ENCODE measurements around the gene LTO1.

Gene LTO1

DNA sequence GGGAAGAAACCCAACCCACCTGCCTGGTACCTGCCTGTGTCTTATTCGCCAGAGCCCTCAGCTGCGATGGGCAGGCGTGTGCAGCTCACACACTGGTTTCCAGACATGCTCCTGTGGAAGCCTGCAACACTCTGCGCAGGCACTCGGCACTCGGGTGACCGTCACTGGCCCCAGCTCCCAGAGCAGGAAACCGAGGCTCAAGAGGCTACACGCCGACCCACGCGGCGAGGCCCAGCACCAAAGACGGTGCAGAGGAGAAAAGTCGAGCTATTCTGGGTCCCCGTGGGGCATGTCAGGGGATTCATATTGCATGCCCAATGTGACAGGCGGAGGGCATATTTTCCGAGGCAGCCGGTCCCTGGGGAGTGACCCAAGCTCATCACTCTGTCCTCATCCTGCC lies 40.3 kb upstream of the LTO1 start:
- Histone ChIP-seq H3K9ac (peak overlapping the region in 4 of 11 experiments; percentile 28 to 62 (median 40); a peak in 5 of 22 replicates), H3K36me3 (no peaks in the 10 kb centered on the region), H4K20me1 (peaks cover 0 to 40% (median 5%) of the 10 kb centered on the region in 11 experiments; a peak in 10 of 22 replicates), H3K4me2 (peak overlapping the region; percentile 30 to 98 (median 93)), H3K27me3 (peaks cover 18 to 55% (median 50%) of the 10 kb centered on the region in 11 experiments; a peak in 20 of 22 replicates), H3K27ac (peak overlapping the region in 3 of 11 experiments; percentile 53 to 68 (median 60); a peak in 3 of 22 replicates), H3K4me3 (peak overlapping the region in 4 of 10 experiments; percentile 5 to 32 (median 24); a peak in 5 of 20 replicates), H3K9me3 (replicated peaks in 1 of 11) (no peaks in the 10 kb centered on the region), H3K4me1 (peaks cover 37 to 75% (median 62%) of the 10 kb centered on the region in 10 experiments)
- TF ChIP-seq Cebpa-rat (IDR thresholded peaks at IDR 0.05), result peak in 1 of 11 experiments; percentile 8; a peak in 1 of 22 replicates

DNA sequence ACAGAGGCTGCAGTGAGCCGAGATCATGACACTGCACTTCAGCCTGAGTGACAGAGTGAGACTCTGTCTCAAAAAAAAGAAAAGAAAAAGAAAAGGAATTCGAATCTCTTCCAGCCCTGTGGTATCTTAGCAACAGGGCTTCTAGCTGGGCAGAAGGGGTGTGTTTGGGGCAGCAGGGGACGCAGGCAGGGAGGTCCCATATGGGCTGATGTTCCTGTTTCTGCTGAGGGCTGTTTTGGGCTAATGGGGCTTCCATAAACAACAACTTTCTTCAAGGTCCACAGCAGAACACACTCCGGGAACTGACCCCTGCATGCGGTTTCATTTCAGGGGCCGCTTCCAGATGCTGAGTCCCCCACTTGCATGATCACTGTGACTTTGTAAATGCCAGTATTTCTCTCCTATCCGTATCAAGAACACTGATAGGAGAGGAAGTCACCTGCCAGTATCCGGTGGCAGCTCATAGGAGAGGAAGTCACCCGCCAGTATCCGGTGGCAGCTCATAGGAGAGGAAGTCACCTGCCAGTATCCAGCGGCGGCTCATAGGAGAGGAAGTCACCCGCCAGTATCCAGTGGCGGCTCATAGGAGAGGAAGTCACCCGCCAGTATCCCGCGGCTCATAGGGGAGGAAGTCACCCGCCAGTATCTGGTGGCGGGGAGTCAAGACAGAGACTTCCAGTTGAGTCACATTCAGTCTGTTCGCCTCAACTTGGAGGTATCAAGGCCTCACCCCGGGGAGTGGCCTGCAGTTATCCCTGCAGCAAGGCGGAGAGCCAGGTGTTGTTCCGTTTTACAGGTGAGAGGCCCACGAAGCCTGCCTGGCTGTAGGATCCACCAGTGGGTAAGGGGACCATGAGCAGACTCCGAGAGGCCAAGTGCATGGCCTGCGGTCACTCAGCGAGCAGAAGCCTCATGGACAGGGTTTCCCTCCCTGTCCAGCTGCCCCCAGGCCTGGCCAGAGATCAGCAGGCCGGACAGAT lies 37.0 kb upstream of the LTO1 start:
- H3K4me3 ChIP-seq, result 0 out of 20 replicates have a peak overlapping the region, but pooled peaks of 1 of the 10 experiments have one; percentile 10
- H4K20me1 ChIP-seq, result peaks cover 0 to 30% (median 5%) of the 10 kb centered on the region in 11 experiments; a peak in 11 of 22 replicates
- H3K27me3 ChIP-seq, result peaks cover 29 to 63% (median 47%) of the 10 kb centered on the region in 11 experiments
- H3K27ac ChIP-seq, result no peak overlapping the region
- H3K4me1 ChIP-seq, result peaks cover 25 to 45% (median 36%) of the 10 kb centered on the region in 10 experiments
- peak overlapping the region; percentile 68 to 96 (median 82) for H3K4me2 ChIP-seq
- no peaks in the 10 kb centered on the region for H3K9me3 ChIP-seq (replicated peaks in 1 of 11)
- H3K9ac ChIP-seq, result no peak overlapping the region
- no peaks in the 10 kb centered on the region for H3K36me3 ChIP-seq
- TF ChIP-seq Cebpa-rat (IDR thresholded peaks at IDR 0.05), result no peak

DNA sequence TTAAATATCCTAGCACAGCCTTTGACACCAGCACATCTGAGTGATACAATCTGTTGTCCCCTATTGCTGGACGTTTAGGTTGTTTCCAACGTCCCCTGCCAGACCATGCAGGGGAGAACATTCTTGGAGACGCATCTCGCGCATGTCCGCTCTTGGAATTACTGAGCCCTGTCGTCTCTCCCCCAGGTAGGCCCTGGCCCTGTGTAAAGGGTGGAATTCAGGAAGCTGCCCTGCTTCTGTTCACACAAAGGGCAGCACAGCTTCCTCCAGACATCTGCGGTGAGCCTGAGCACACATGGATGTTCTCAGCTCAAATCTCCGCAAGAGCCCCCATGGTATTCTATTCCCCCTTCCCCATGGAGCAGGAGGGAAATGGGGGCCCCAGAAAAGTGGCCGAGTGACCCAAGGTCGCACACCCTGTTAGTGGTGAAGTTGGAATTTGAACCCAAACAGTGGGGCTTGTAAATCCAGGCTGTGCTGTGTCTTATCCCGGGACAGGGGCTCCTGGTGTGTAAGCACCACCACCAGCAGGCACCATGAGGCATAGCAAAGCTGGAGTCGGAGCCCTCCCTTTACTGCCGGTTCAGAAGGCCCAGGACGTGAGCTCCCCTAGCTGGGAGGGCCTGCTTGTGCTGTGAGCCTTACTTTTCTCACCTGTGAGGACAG lies 33.7 kb upstream of the LTO1 start:
- Histone ChIP-seq H3K4me1 (peaks cover 13 to 29% (median 19%) of the 10 kb centered on the region in 10 experiments), H3K9ac (no peak overlapping the region), H3K36me3 (no peaks in the 10 kb centered on the region), H3K4me2 (no peak overlapping the region), H3K9me3 (replicated peaks in 1 of 11) (no peaks in the 10 kb centered on the region), H3K27ac (no peak overlapping the region), H3K27me3 (peaks cover 51 to 83% (median 71%) of the 10 kb centered on the region in 11 experiments), H4K20me1 (peaks cover 0 to 51% (median 27%) of the 10 kb centered on the region in 11 experiments; a peak in 17 of 22 replicates), H3K4me3 (no peak overlapping the region)
- TF ChIP-seq Cebpa-rat (IDR thresholded peaks at IDR 0.05), result no peak

DNA sequence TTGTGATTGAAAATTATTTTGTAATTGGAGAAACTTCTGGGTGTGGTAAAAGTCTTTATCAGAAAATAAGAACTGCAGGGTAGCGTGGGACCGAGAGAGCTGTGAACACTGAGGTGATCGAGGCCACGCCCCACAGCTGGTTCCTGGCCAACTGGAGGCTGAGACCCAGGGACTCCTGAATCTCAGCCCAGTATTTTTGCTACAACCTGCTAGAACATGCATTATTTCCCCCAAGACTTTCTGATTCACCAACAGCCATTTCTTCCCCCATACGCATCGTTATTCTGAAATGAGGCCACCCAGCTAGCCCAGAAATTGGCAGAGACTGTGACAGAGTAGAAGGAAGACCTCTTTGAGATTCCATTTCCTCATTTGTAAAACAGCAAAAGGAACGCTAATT lies 32.0 kb upstream of the LTO1 start:
- H3K36me3 ChIP-seq, result no peaks in the 10 kb centered on the region
- H3K27me3 ChIP-seq, result peaks cover 68 to 91% (median 84%) of the 10 kb centered on the region in 11 experiments
- H3K4me1 ChIP-seq, result peaks cover 15 to 36% (median 21%) of the 10 kb centered on the region in 10 experiments
- no peak overlapping the region for H3K27ac ChIP-seq
- no peak overlapping the region for H3K9ac ChIP-seq
- H3K4me2 ChIP-seq, result no peak overlapping the region
- no peak for TF ChIP-seq Cebpa-rat (IDR thresholded peaks at IDR 0.05)
- H3K9me3 ChIP-seq (replicated peaks in 1 of 11), result no peaks in the 10 kb centered on the region
- H3K4me3 ChIP-seq, result no peak overlapping the region
- peaks cover 0 to 61% (median 42%) of the 10 kb centered on the region in 11 experiments; a peak in 17 of 22 replicates for H4K20me1 ChIP-seq

DNA sequence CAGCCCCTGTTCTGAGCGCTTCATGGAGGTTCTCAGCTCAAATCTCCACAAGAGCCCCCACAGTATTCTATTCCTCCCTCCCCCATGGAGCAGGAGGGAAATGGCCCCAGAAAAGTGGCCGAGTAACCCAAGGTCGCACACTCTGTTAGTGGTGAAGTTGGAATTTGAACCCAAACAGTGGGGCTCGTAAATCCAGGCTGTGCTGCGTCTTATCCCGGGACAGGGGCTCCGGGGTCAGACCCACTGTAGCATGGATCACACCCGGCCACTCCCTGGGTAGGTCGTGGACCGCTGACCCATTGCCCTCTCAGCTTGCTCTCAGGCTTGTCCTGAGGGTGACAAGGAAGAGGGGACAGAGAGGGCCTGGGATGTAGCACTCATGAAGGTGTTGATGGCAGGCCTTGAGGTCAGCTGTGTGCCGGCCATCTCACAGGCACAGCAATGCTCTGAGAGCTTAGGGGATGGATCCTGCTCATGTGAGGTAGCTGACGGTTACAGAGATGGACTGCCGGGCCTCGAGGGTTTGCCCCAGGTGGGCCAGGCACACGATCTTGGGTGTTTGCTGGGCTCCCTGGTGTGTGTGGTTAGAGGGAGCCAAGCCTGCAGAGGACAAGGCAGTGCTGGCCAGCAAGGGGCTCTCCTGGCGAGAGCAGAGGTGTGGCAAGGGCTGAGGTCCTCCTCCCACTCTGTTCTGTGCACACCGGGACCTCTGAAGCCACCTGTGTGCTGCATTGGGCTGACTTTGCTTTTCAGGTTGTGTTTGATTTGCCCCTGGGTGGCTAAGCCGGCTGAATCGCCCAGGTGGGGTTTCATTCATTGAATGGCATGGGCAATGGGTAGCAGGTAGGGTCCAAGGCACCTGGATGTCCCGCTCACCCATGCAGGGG lies 31.0 kb upstream of the LTO1 start:
- H3K4me1 ChIP-seq, result peaks cover 12 to 40% (median 20%) of the 10 kb centered on the region in 10 experiments; a peak in 16 of 20 replicates
- H3K36me3 ChIP-seq, result no peaks in the 10 kb centered on the region
- no peak for TF ChIP-seq Cebpa-rat (IDR thresholded peaks at IDR 0.05)
- H3K4me3 ChIP-seq, result no peak overlapping the region
- no peak overlapping the region for H3K9ac ChIP-seq
- H3K27me3 ChIP-seq, result peaks cover 78 to 94% (median 87%) of the 10 kb centered on the region in 11 experiments
- H4K20me1 ChIP-seq, result peaks cover 0 to 64% (median 50%) of the 10 kb centered on the region in 11 experiments; a peak in 17 of 22 replicates
- no peaks in the 10 kb centered on the region for H3K9me3 ChIP-seq (replicated peaks in 1 of 11)
- H3K4me2 ChIP-seq, result no peak overlapping the region
- H3K27ac ChIP-seq, result no peak overlapping the region

DNA sequence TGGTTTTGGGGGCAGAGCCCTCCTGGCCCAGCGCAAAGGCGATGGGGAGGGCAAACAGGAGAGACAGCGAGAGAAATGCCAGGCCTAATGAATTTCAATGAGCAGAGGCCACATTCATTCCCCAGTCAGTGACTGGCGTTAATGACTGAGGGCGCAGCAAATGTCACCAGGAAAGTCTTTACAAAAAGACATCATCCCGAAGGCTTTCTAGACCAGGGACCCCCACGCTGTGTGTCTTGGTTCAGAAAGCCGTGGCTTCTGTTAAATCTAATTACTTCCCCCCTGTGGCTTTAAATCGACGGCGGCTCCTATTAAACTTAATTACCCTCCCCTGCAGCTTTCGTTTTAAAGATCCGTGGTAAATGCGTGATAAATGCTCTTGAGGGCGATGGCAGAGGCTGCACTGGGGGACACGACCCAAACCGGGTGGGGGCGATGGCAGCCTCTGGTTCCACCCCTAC lies 30.2 kb upstream of the LTO1 start:
- Histone ChIP-seq H4K20me1 (peaks cover 0 to 72% (median 52%) of the 10 kb centered on the region in 11 experiments; a peak in 17 of 22 replicates), H3K36me3 (no peaks in the 10 kb centered on the region), H3K4me2 (peak overlapping the region in 4 of 11 experiments; percentile 0 to 57 (median 7); a peak in 4 of 22 replicates), H3K27me3 (peaks cover 86 to 100% (median 94%) of the 10 kb centered on the region in 11 experiments), H3K4me3 (no peak overlapping the region), H3K4me1 (peaks cover 18 to 48% (median 27%) of the 10 kb centered on the region in 10 experiments), H3K9ac (no peak overlapping the region), H3K27ac (no peak overlapping the region), H3K9me3 (replicated peaks in 1 of 11) (no peaks in the 10 kb centered on the region)
- TF ChIP-seq Cebpa-rat (IDR thresholded peaks at IDR 0.05), result no peak

DNA sequence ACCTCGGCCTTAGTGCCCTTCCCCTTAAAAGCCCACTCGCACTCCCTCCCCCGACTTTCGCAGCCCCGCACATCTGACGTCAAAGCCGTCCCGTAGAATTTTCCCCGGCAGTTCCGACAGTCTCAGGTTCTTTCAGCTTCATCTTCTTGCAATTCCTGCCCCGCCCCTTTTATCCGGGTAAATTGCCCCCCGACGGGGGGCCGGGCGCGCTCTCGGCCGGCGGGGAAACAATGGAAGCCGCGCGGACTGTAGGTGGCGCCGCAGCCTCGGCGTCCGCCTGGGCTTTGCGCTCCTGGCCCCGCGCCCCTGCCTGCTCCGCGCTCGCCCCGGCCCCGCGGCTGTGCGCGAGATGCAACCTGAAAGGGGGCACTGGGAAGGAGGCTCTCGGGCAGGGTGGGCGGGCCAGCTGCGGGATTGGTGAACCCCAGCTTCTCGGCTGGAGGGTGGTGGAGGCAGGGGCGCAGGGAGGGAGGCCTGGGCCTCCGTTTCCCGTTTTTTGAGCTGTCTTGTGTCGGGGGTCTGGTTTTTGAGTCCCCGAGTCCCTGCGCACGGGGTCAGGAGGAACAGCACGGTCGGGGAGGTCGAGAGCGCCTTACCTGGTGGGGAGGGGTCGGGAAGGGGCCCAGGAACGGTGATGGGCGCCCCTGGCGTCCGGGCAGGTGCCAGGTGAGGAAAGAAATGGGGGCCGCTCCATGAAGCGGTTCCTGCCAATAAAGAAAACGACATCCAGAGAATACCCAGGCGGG lies 29.5 kb upstream of the LTO1 start:
- H4K20me1 ChIP-seq, result peaks cover 0 to 72% (median 52%) of the 10 kb centered on the region in 11 experiments; a peak in 17 of 22 replicates
- peaks cover 22 to 55% (median 34%) of the 10 kb centered on the region in 10 experiments for H3K4me1 ChIP-seq
- peak overlapping the region; percentile 21 to 57 (median 36); a peak in 14 of 22 replicates for H3K4me2 ChIP-seq
- TF ChIP-seq Cebpa-rat (IDR thresholded peaks at IDR 0.05), result no peak
- H3K27ac ChIP-seq, result no peak overlapping the region
- H3K36me3 ChIP-seq, result no peaks in the 10 kb centered on the region
- H3K9ac ChIP-seq, result no peak overlapping the region
- H3K27me3 ChIP-seq, result peaks cover 89 to 100% (median 95%) of the 10 kb centered on the region in 11 experiments
- H3K9me3 ChIP-seq (replicated peaks in 1 of 11), result no peaks in the 10 kb centered on the region
- peak overlapping the region in 4 of 10 experiments; percentile 16 to 32 (median 24); a peak in 5 of 20 replicates for H3K4me3 ChIP-seq

All from BLaER1 treated with 17β-estradiol and CSF1 and Interleukin-3, amounts not matched to agents 10 nM and 100 nM (cell line).